ENCODE results near the gene HIPK2.

The HIPK2 gene

DNA sequence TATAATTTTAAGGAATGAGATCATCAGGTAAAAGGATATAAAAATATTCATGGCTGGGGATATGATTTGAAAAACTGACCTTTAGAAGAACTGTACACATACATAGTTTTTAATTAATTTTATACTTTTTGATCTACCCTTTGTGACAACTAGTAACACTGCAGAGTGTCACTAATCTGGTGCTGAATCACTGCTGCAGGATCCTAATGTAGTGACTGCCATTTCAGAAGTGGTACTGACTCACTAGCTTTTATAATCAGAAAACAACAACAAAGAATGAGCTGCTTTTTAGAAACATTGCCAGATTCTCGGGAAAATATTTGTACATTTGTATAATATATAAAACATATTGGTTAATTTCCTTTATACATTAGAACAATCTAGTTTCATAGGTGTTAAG is 110.4 kb downstream of the HIPK2 start:
- no peak for DNase-seq

- no peak for DNase-seq
Observed at GRCh38 chr7:139666501-139666900, 111.3 kb downstream of the HIPK2 start.

- no peak for DNase-seq
Observed at GRCh38 chr7:139664434-139664833, 113.4 kb downstream of the HIPK2 start.

- DNase-seq: no peak
Observed at GRCh38 chr7:139663608-139664177, 114.1 kb downstream of the HIPK2 start.

- no peak for DNase-seq
Observed at GRCh38 chr7:139661903-139662302, 115.9 kb downstream of the HIPK2 start.

GRCh38 chr7:139661043-139661440 is 116.8 kb downstream of the HIPK2 start:
- no peak for DNase-seq

- DNase-seq: no peak
Observed at GRCh38 chr7:139660317-139661042, 117.3 kb downstream of the HIPK2 start.

DNA sequence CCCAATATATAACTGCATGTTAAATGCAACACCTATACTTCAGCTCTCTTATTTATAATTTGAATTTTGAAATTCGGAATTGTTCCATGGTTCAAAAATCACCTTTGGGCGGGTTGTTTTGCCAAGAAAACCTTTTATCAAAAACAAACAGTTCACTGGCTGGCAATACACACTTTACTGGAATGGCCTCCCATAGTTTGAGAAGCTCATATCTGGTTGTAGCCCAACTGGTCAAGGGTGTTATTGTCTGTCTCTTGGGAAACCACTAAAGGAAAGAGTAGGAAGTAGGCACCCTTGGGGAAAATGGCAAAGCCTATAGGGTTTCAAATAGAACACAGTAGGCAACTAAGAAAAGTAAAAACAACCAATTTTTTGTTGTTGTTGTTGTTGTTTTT is 117.9 kb downstream of the HIPK2 start:
- no peak for DNase-seq

- DNase-seq: no peak
Observed at GRCh38 chr7:139658908-139659675, 118.7 kb downstream of the HIPK2 start.

DNA sequence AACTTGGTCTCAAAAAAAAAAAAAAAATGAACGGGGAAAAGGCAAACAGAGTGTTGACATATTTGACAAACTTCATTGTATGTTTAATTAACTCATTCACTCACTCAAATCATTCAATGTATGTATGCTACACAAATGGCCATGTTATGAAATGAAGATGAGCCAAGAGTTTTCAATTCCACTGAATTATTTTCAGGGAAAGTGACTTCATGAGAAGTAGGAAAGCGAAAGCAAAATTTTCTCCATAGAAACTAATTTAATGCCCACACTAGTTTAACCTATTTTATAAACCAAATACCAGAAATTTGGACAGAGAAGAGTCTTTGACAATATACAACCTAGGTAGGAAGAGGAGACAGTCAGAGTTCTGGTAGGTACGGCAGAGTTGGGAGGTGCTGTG is 119.5 kb downstream of the HIPK2 start:
- DNase-seq: no peak

GRCh38 chr7:139657725-139658124 is 120.1 kb downstream of the HIPK2 start:
- DNase-seq: no peak

DNA sequence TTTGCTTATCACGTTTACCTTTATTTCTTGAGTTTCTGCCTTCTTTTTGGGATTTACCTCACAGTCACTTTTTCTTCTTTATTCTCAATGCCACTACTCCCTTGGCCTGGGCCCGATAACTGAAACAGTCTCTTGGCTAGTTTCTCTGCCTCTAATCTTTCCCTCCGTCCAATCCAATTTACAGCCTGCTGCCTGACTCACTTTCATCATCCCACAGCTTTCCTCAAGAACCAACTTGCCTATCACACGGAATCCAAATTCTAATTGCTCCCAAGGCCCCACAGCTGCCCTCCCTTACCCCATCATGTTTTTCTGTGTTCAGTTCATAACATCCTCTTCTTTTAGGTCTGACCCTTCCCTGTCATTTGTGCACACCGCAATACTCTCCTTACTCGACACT is 121.4 kb downstream of the HIPK2 start:
- no peak for DNase-seq

- DNase-seq: no peak
Observed at GRCh38 chr7:139655305-139655704, 122.5 kb downstream of the HIPK2 start.

DNA sequence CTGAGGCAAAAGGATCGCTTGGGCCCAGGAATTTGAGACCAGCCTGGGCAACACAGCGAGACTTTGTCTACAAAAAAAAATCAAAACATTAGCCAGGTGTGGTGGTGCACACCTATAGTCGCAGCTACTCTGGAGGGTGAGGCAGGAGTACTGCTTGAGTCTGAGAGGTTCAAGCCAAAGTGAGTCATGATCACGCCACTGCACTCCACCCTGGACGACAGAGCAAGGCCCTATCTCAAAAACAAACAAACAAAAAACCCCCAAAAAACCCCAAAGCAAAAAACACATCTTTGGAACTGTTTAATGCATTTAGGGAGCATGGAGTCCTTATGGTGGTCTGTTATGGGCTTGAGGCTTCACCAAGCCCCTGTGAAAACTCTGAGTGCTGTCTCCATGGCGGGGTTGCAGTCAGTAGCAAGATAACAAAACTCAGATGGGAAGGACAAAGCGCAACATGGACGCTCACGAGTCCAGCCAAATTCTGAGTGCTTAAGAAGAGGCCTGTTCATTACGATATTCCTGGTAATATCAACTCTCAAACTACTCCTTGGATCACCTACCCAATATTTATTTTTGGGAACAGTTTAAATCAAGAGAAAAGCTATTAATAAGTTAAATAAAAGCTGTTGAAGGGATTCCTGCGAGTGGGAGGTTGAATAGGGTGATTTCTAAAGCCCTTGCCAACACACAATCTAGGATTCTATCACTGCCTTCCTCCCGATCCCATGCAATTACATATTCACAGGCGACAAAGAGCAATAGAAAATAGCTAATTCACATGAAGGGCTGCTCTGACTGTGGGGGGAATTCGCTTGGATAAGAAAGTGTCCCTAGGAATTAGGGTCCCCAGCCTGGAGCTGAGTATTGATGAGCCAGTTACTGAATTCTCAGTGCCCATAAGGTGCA is 123.3 kb downstream of the HIPK2 start:
- no peak for DNase-seq

GRCh38 chr7:139651914-139652313 is 125.9 kb downstream of the HIPK2 start:
- DNase-seq: no peak

DNA sequence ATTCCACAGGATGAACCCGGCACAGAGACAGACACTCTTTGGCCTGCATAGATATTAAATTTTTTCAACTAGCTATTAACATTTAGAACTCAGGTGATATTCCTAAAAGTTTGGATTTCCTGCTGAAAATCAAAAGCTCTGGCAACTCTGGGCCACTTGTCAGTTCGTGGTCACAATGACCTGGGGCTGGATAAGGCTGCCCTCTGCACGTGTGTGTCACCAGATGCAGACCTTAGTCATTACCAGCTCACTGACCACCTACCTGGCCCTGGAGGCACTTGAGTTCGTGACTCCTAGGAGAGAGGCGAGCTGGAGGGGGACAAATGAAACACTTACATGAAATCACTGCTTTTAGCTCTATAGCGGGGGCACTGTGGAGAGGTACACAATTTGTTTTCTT is 126.5 kb downstream of the HIPK2 start:
- no peak for DNase-seq

DNA sequence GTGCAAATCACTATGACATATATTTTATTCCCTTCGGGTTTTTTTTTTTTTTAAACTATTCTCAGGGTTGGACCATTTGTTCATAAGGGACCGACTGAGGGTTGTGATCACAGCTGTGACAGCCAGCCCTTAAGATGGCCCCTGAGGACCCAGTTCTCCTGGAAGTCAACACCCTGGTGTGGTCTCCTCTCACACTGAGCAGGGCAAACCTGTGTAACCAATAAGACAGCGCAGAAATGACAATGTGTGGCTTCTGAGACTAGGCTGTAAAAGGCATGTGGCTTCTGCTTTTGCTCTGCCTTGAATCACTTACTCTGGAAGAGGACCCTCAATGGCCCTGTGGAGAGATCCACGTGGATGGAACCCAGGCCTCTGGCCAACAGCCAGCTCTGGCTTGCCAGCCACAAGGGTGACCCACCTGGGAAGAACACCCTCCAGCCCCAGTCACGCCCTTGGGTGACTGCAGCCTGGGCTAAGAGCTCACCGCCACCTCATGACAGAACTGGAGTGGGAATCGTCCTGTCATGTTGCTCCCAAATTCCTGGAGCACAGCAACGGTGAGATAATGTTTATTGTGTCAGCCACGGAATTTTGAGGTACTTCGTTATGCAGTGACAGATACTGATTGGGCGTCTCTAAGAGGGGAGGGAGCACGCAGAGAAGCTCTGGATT is 127.2 kb downstream of the HIPK2 start:
- no peak for DNase-seq

GRCh38 chr7:139648941-139649425 is 128.8 kb downstream of the HIPK2 start:
- DNase-seq: no peak

DNA sequence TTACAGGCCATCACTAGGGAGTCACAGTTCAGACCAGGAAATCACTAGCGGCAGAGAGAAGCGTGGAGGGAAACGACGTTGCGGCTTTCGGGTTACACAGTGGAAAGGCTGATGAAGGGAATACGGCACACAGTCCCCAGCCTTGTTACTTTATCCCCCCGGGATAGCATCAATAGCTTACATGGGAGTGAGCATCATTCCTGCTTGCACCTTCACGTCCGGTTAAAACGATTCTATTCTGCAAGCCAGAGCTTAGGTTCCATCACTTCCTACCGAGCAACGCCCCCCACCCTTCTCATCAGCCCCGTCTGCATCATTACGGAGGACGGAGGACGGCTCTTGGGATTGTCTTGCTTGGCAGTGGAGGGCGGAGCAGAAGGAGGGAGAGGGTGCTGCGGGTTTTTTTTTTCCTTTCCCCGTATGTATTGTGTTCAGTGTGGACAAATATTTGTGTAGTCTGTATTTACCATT is 129.4 kb downstream of the HIPK2 start:
- no peak for DNase-seq

GRCh38 chr7:139647814-139648390 is 129.9 kb downstream of the HIPK2 start:
- no peak for DNase-seq

DNA sequence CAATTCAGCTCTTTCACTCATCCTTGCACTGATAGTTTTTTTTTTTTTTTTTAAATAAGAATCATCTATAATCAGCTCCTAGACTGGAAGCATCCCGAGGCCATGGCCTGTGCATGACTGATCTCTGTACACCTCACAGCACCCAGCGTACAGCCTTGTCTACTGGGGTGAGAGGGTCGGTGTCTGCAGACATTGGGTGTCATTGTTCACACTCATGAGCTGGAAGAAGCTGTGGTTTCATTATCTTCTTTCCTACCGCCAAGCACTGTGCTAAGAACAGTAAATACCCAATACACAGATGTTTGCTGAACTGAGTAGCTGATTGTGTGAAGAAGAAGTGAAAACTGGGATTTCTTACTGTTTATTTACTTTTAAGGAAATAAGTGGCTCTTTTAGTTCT is 130.7 kb downstream of the HIPK2 start:
- no peak for DNase-seq

DNA sequence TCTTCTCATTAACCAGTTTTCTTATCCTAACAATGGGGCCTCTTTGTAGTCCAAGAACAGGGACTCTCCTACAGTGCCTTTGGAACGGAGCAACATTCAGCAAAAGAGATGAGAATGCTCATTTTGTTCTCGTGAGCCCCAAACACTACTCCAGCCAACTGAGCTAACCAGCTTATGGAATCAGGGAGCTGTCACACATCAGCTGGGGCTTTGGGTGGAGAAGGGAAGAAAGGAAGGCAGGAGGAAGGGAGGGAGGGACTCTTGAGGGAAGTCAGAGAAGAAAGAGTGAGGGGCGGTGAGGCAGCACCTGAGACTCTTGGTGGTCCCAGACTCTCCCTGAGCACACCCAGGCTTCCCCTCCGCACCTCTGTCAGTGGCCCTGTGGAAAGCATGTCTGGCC is 131.2 kb downstream of the HIPK2 start:
- DNase-seq: no peak

Data from activated T-cell treated with anti-CD3 and anti-CD28 coated beads, Interleukin-2, amount 50 U/mL, for 1 hour (primary cell).